ENCODE measurements around the gene KCNT2.
"Not testable (repeated sequence)": the region's sequence is repeated elsewhere in the genome, so short reads cannot be mapped to it uniquely, and the experiment has no call there.

KCNT2 gene

GRCh38 chr1:196608390-196609369 is at the start of gene KCNT2:
KCNT2 (minus strand) TSS chr1:196608440; CDS start chr1:196608309, 131 bp downstream.
- no peak for DNase-seq

GRCh38 chr1:196655494-196655893 is 47.3 kb upstream of the KCNT2 start:
- DNase-seq, result no peak

- no peak for DNase-seq
Measured at GRCh38 chr1:196655071-196655470, 46.8 kb upstream of the KCNT2 start.

- no peak for DNase-seq
Measured at GRCh38 chr1:196654271-196654670, 46.0 kb upstream of the KCNT2 start.

GRCh38 chr1:196651637-196652215 is 43.5 kb upstream of the KCNT2 start, which contains the start of gene CFH:
CFH (plus strand) TSS chr1:196652043; CDS start chr1:196652118, 75 bp downstream.
- no peak for DNase-seq

GRCh38 chr1:196651079-196651478 is 42.8 kb upstream of the KCNT2 start:
- no peak for DNase-seq

- DNase-seq, result no peak
Measured at GRCh38 chr1:196650403-196650802, 42.2 kb upstream of the KCNT2 start.

- no peak for DNase-seq
Measured at GRCh38 chr1:196649990-196650389, 41.8 kb upstream of the KCNT2 start.

GRCh38 chr1:196640976-196641375 is 32.7 kb upstream of the KCNT2 start:
- DNase-seq, result no peak

- not testable (repeated sequence) for DNase-seq
Measured at GRCh38 chr1:196639291-196639690, 31.1 kb upstream of the KCNT2 start.

GRCh38 chr1:196638466-196638865 is 30.2 kb upstream of the KCNT2 start:
- DNase-seq, result no peak

- DNase-seq, result no peak
Measured at GRCh38 chr1:196637606-196638005, 29.4 kb upstream of the KCNT2 start.

- DNase-seq, result no peak
Measured at GRCh38 chr1:196628838-196629237, 20.6 kb upstream of the KCNT2 start.

- DNase-seq, result no peak
Measured at GRCh38 chr1:196623079-196623478, 14.8 kb upstream of the KCNT2 start.

- no peak for DNase-seq
Measured at GRCh38 chr1:196619721-196620120, 11.5 kb upstream of the KCNT2 start.

GRCh38 chr1:196611873-196612272 is 3.6 kb upstream of the KCNT2 start:
- no peak for DNase-seq

- peak; percentile 2 for DNase-seq
Measured at GRCh38 chr1:196609370-196609737, 1.1 kb upstream of the KCNT2 start.

GRCh38 chr1:196607981-196608380 is 259 bp downstream of the KCNT2 start:
- no peak for DNase-seq

GRCh38 chr1:196603651-196604050 is 4.6 kb downstream of the KCNT2 start:
- no peak for DNase-seq

- DNase-seq, result no peak
Measured at GRCh38 chr1:196598942-196599748, 9.1 kb downstream of the KCNT2 start.

GRCh38 chr1:196594700-196595099 is 13.5 kb downstream of the KCNT2 start:
- no peak for DNase-seq

- no peak for DNase-seq
Measured at GRCh38 chr1:196593955-196594354, 14.3 kb downstream of the KCNT2 start.

GRCh38 chr1:196590959-196591358 is 17.3 kb downstream of the KCNT2 start:
- no peak for DNase-seq
